Coronary artery (tissue), 2 donors: ENCODE measurements around the gene R3HDM4.
A peak's percentile ranks its signal among the peaks of the same experiment; 100 is the strongest.
"Not testable (repeated sequence)": the region's sequence is repeated elsewhere in the genome, so short reads cannot be mapped to it uniquely, and the experiment has no call there.

Experiments
- DNase-seq: peaks from one replicate; pipeline ENCODE4 v3.0.0-alpha.2; 2017; ENCODE audit warnings: low spot score
- H3K27ac ChIP-seq, 2 donors: fragments of 200-600 bp; sonication (generic); one replicate each; pipeline ENCODE4 v1.5.1; 2016 to 2019
- H3K4me3 ChIP-seq: fragments of 200-600 bp; sonication (generic); 2 replicates; pipeline ENCODE4 v1.5.1; 2016; ENCODE audit warnings: mild to moderate bottlenecking, moderate library complexity
- CTCF ChIP-seq: fragments of 200-600 bp; sonication (generic); IDR thresholded peaks from one replicate; pipeline ENCODE4 v1.5.1; 2019; ENCODE audit warnings: antibody characterized with exemption

The R3HDM4 gene

DNA sequence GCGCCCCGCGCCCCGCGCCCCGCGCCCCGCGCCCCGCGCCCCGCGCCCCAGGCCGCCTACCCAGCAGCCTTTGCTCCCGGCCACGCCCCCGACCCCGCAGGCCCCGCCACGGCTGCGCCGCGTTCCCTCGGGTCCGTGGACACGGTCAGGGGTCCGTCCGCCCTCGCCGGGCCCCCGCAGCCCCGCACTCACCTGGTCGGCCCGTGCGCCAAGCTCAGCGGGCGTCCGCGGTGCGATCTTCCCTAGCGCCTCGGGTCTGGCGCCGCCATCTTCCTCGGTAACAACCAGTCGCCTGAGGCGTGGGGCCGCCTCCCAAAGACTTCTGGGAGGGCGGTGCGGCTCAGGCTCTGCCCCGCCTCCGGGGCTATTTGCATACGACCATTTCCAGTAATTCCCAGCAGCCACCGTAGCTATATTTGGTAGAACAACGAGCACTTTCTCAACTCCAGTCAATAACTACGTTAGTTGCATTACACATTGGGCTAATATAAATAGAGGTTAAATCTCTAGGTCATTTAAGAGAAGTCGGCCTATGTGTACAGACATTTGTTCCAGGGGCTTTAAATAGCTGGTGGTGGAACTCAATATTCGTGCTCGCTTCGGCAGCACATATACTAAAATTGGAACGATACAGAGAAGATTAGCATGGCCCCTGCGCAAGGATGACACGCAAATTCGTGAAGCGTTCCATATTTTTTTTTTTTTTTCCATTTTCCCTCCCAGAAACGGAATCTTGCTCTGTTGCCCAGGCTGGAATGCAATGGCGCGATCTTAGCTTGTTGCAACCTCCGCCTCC lies 19.9 kb downstream of the R3HDM4 start, which contains the start of the genes MED16 and RNU6-9:
Gene MED16, minus strand, starts transcription at position 294 of the 796 bp plus-strand sequence. CDS start 2,056 bp downstream, outside the sequence.
Gene RNU6-9, plus strand, starts transcription at position 591 of the 796 bp plus-strand sequence.
- TF ChIP-seq CTCF: no peak
- DNase-seq: peak; percentile 94
- Histone ChIP-seq H3K27ac (peak within 1 kb of the TSS; percentile 84 to 96), H3K4me3 (peak within 1 kb of the TSS; percentile 98)

DNA sequence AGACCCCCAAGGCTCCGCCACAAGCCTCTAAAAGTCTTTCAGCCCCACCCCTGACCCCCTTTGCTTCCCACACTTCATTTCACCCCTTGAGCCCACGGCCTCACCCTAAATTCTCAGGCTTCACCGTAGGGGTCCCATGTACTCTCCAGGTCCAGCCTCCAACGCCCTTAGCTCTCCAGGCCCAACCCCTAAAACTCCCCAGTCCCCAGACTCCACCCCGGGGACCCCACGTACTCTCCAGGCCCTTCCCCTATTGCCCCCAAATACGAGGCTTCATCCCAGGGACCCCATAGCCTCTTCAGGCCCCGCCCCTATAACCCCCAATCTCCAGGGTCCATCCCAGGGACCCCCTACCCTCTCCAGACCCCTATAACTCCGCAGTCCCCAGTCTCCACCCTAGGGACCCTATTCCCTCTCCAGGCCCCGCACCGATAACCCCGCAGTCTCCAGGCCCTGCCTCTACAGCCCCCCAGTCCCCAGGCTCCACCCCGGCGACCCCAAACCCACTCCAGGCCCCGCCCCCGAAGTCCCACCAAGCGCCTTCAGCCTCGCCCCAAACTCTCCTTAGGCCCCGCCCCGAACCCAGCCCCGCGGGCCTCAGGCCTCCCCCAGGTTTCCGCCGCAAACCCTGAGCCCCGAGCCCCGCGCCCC lies 20.7 kb downstream of the R3HDM4 start:
- DNase-seq: no peak
- TF ChIP-seq CTCF: no peak
- Histone ChIP-seq H3K27ac (peak overlapping the region; percentile 84 to 96), H3K4me3 (peak overlapping the region; percentile 98)

- not testable (repeated sequence) for DNase-seq
- Histone ChIP-seq H3K4me3 (peak overlapping the region; percentile 98), H3K27ac (peak overlapping the region in 1 of 2 donors; percentile 84)
Observed at GRCh38 chr19:891421-892200, 21.4 kb downstream of the R3HDM4 start.

DNA sequence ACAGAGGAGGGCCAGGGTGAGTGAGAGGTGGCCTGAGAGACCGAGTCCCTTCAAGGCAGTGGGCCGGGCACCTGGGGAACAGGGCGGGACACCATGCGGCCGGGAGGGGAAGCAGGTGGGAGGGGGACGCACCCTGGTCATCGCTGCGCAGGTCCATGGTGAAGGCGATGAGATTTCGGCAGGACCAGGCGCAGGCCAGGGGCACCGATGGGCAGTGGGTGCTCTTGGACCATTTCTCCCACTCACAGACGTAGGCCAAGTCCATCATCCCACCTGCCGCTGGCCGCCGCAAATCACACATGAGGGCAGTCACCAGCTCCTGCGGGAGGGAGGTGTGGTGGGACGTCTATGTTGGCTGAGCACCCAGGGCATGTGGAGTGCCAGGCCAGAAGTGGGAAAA lies 22.2 kb downstream of the R3HDM4 start:
- Histone ChIP-seq H3K27ac (no peak overlapping the region), H3K4me3 (no peak overlapping the region)
- TF ChIP-seq CTCF: no peak
- DNase-seq: no peak

DNA sequence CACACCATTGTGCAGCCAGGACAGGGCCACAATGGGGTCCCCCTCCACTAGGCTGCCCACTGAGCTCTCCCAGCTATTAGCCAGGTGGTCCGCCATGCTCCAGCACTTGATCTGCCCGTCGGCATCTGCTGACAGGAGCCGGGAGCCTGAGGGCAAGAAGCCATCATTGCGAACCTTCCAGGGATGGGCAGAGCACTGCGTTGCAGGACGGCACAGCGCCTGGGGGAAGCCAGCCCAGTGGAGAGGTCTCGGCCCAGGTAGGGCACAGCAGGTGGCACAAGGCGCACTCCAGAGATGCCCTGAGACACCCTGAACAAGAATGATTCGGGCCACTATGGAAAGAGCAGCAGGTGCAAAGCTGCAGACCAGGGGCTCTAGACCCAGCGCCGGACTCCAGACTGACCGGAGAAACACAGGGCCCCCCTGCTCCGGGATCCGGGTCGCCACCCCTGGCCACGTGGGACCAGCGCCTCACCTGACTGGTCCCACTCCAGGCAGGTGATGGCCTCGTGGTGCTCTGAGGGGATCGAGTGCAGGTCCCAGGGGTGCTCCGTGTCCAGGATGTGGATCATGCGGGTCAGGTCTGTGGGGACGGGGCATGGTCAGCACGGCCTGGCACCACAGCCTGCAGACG lies 23.2 kb downstream of the R3HDM4 start:
- Histone ChIP-seq H3K27ac (no peak overlapping the region), H3K4me3 (no peak overlapping the region)
- DNase-seq: no peak
- no peak for TF ChIP-seq CTCF

GRCh38 chr19:888581-889385 lies 24.2 kb downstream of the R3HDM4 start:
- no peak overlapping the region for H3K27ac ChIP-seq
- TF ChIP-seq CTCF: no peak
- DNase-seq: no peak
- H3K4me3 ChIP-seq: no peak overlapping the region
